ENCODE results near the gene HSPA1A.

- TF ChIP-seq, protein P1, sequence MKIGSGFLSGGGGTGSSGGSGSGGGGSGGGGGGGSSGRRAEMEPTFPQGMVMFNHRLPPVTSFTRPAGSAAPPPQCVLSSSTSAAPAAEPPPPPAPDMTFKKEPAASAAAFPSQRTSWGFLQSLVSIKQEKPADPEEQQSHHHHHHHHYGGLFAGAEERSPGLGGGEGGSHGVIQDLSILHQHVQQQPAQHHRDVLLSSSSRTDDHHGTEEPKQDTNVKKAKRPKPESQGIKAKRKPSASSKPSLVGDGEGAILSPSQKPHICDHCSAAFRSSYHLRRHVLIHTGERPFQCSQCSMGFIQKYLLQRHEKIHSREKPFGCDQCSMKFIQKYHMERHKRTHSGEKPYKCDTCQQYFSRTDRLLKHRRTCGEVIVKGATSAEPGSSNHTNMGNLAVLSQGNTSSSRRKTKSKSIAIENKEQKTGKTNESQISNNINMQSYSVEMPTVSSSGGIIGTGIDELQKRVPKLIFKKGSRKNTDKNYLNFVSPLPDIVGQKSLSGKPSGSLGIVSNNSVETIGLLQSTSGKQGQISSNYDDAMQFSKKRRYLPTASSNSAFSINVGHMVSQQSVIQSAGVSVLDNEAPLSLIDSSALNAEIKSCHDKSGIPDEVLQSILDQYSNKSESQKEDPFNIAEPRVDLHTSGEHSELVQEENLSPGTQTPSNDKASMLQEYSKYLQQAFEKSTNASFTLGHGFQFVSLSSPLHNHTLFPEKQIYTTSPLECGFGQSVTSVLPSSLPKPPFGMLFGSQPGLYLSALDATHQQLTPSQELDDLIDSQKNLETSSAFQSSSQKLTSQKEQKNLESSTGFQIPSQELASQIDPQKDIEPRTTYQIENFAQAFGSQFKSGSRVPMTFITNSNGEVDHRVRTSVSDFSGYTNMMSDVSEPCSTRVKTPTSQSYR (CRISPR knock-in tag; IDR thresholded peaks at IDR 0.05): no peak
- TF ChIP-seq SMAD3 (CRISPR knock-in tag; IDR thresholded peaks at IDR 0.05; ENCODE audit: borderline replicate concordance): no peak
Measured at GRCh38 chr6:31765559-31765909, 49.8 kb upstream of the HSPA1A start.

All from WTC11 (cell line).